Sciatic nerve (tissue), 2 donors: ENCODE measurements around the gene RBP4. TPM values are rescaled to one million over a fixed set of nuclear protein-coding genes. Genes with fewer than 3 reads are reported as not detected.

ENCODE experiments used
- ATAC-seq: fragments of 200-7000 bp; cut with Tn5 transposase; one replicate; pipeline ENCODE4 v1.9.1; 2020; ENCODE audit warnings: mild to moderate bottlenecking, moderate library complexity
- DNase-seq: peaks from one replicate; pipeline ENCODE4 v3.0.0-alpha.2; 2020; ENCODE audit warnings: low spot score
- intact Hi-C: fragments of 100-400 bp; cut with DNase I; formaldehyde crosslinking; loops from one replicate; pipeline ENCODE4 v1.14.2; 2022
- total RNA-seq: library from RNA; stranded (reverse); fragmentation: NEBNext Ultra II Directional; extraction: Animal tissue kit (Norgen Biotek cat#: 25700); gene quantifications from one replicate; pipeline ENCODE4 v1.2.1, GENCODE V29; 2021
- donor health status: DM: no; HTN: no; CAD: no.
- donor health status: DM: no; HTN: no; CAD: no.

Gene RBP4
- total RNA-seq, 1 donor from 2014 or later, result 42.7 TPM

- DNase-seq (no peak), ATAC-seq (no peak)
- intact Hi-C loops, result no loop called here
Observed at GRCh38 chr10:93598157-93598556, 2.9 kb downstream of the RBP4 start.

GRCh38 chr10:93597075-93597599, 3.9 kb downstream of the RBP4 start:
- DNase-seq, result no peak
- intact Hi-C loops, result no loop called here
- no peak for ATAC-seq

- DNase-seq (no peak), ATAC-seq (no peak)
- intact Hi-C loops, result no loop called here
Observed at GRCh38 chr10:93596539-93596938, 4.5 kb downstream of the RBP4 start.

- DNase-seq (no peak), ATAC-seq (peak; percentile 46)
- intact Hi-C loops, result no loop called here
Observed at GRCh38 chr10:93595378-93596161, 5.5 kb downstream of the RBP4 start.

DNA sequence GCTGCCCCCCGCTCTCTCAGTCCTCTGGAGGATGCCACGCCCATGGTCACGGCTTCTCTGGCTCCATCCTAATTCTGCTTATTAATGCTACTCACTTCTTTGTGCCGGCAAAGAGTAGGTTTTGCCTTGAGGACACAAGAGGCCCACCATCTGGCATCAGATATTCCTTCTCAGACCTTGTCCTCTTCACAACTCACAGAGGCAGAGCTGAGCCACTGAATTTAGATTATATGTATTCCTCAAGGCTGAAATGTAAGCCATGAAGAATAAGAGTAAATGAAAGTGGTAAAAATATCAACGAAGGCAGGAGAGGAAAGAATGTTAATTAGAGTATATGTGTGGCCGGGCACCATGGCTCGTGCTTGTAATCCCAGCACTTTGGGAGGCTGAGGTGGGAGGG, 6.5 kb downstream of the RBP4 start:
- ATAC-seq, result no peak
- intact Hi-C loops, result no loop called here
- no peak for DNase-seq

DNA sequence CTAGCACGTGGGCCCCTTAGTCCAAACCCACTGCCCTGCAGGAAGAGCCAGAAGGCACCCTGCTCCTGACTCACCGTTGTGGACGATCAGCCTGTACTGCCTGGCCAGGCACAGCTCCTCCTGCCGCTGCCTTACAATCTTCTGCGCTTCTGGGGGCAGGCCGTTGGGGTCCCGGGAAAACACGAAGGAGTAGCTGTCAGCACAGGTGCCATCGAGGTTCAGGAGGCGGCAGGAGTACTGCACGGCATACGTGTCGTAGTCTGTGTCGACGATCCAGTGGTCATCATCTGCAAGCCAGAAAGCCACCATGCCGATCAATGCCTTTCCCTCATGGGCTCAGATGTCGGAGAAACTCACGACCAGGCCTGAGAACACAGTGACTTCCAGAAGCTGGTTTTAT, 7.3 kb downstream of the RBP4 start:
- ATAC-seq, result no peak
- no peak for DNase-seq
- intact Hi-C loops, result no loop called here

DNA sequence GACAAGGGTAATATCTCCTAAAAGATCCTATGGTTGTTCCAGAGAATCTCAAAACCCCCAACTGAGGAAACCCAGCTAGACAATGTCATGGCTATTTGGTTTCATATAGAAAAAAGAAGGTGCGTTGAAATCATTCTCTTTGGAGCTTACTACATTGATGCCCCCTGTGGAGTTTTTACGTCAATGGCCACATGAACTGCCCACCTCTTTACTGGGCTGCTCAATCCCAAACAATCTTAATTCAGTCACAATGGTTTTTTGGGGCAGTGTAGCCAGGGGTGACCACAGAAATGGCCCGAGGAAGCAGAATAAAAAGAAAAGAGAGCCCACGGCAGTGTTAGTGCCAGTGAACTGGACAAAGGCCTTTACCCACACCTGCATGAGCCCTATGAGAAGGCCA, 7.8 kb downstream of the RBP4 start:
- ATAC-seq (no peak), DNase-seq (no peak)
- intact Hi-C loops, result no loop called here

DNA sequence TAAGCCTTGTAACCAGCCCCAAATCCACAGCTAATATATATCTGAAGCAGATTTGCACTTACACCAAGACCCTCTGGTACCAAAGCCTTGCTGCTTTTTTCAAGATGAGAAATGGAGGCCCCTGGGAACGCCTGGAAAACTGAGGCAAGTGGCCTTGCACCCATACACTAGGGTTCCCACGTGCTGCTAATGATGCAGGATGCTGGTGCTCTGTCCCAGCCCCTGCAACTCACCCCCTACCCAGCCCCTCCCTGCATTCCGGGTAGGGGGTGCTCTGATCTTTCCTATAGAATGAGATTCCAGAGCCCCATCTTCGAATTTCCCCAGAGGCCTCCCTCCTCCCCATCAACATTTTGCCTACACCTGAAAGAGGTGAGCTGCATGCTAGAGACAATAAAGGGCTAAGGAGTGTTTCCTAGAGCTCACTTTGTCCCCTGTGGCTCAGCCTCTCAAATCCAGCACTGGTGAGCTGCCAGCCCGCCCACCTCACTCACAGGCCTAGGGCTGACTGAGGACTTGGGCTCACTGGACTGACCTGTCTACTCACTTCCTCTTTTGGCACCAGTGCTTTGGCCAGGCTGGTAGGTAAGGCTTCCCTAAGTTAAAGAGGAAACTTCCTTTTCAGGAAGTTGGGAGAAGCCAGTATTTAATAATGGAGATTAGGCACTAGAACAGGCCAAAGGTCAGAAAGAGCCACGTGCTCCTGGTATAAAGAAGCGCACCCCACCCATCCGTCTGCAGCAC, 9.8 kb downstream of the RBP4 start:
- intact Hi-C loops, result no loop called here

GRCh38 chr10:93590638-93591037, 10.4 kb downstream of the RBP4 start:
- DNase-seq (no peak), ATAC-seq (no peak)

More for the DNA sequence above, 9.8 kb downstream of the RBP4 start:
- DNase-seq, result no peak
- peak; percentile 15 for ATAC-seq

GRCh38 chr10:93589648-93590562, 11.1 kb downstream of the RBP4 start:
- DNase-seq, result no peak
- intact Hi-C loops, result no loop called here
- ATAC-seq, result no peak

More at GRCh38 chr10:93590638-93591037, 10.4 kb downstream of the RBP4 start:
- intact Hi-C loops, result no loop called here

DNA sequence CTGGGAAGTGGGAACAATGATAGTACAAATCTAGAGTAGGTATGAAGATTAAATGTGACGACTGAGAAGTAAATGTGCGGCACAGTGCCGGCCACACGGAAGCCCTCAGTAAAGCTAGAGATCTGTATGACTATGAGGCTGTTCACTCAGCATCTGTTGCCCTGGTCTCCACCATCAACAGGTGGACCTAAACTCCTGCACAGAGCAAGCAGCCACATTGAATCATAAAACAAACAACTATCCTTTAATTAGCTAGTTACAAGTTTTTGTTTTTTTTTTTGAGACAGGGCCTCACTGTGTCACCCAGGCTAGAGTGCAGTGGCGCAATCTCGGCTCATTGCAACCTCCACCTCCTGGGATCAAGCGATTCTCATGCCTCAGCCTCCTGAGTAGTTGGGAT, 16.6 kb downstream of the RBP4 start:
- intact Hi-C loops, result no loop called here
- DNase-seq, result no peak
- ATAC-seq, result no peak

- DNase-seq, result no peak
- no peak for ATAC-seq
- intact Hi-C loops, result no loop called here
Observed at GRCh38 chr10:93580828-93581227, 20.2 kb downstream of the RBP4 start.

GRCh38 chr10:93579985-93580711, 20.9 kb downstream of the RBP4 start:
- DNase-seq (no peak), ATAC-seq (no peak)
- intact Hi-C loops, result no loop called here

GRCh38 chr10:93579089-93579488, 21.9 kb downstream of the RBP4 start:
- intact Hi-C loops, result no loop called here
- DNase-seq (no peak), ATAC-seq (no peak)

GRCh38 chr10:93577565-93577964, 23.5 kb downstream of the RBP4 start:
- no peak for ATAC-seq
- DNase-seq, result no peak
- intact Hi-C loops, result no loop called here

GRCh38 chr10:93576888-93577287, 24.1 kb downstream of the RBP4 start:
- intact Hi-C loops, result no loop called here
- no peak for ATAC-seq
- DNase-seq, result no peak

GRCh38 chr10:93573924-93574323, 27.1 kb downstream of the RBP4 start:
- no peak for DNase-seq
- intact Hi-C loops, result no loop called here
- no peak for ATAC-seq

GRCh38 chr10:93573051-93573909, 27.8 kb downstream of the RBP4 start:
- ATAC-seq, result peak; percentile 72
- no peak for DNase-seq
- intact Hi-C loops, result no loop called here
